ENCODE measurements around the gene SVOPL. TPM values are rescaled to one million over a fixed set of nuclear protein-coding genes. Genes with fewer than 3 reads are reported as not detected.

SVOPL gene
- total RNA-seq (not detected), total RNA-seq (0 to 0.31 (median 0) reads per million in 172 experiments)
- 0.52 TPM for polyA plus RNA-seq (2013, experiment 1 of 2)
- polyA plus RNA-seq (2013, experiment 2 of 2), result 0.14 TPM

DNA sequence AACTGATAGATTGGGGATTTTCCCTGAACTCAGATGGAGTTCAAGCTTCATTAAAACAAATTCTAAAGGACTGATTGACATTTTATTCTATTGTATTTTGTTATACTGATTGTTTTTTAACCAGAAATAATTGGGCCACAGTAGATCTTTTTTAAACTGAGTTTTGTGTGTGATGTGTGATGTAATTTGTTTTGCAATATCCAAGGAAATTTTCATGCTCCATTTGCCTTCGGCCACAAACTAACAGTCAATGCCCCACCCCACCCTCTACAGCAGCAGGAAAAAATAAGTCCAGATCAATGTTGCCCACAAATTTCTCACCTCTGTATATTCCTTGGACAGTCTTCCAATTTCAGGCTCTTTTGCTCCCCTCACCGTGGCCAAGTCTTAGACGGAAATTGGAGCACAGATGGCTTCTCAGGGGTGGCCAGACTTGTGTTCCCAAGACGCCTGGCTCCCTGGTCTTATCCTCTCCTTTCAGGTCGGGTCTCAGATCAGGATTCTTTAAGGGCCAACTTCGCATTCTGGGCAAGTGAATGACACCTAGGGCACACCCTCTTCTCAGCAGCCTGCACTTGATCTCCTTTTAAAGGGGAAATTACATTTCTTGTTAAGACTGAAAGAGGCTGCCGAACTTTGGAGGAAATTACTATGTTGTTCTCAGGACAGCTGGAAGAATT, at the start of gene SVOPL:
SVOPL (minus strand) TSS at position 506 of the 680 bp plus-strand sequence. CDS start 22,317 bp downstream, outside the sequence.
- TF ChIP-seq CTCF (IDR thresholded peaks at IDR 0.05), result no peak

DNA sequence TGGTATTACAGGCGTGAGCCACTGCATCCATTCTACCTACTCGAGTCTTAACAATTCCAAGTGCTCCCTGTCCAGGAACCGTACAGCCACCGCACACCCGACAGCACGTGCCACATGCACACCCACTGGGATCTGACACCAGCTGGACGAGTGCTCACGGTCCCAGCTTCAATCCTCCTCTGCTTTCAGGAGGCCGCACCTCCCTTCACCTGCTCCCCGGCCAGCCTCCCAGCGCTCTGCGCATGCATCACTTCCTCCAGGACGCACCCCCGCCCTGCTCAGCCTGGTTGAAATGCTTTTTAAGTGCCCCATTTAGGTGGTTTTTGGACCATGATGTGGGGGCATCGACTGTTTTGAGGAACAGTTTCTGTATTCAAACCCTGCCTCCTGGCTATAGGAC, 49.3 kb upstream of the SVOPL start:
- Histone ChIP-seq H3K4me3 (ENCODE audit: low read length) (no peak overlapping the region), H3K27me3 (ENCODE audit: control insufficient read depth in 1 of 2, insufficient read depth in 2 of 2, low read length in 2 of 2) (no peaks in the 10 kb centered on the region), H3K27ac (ENCODE audit: low read depth in 1 of 2, low read length in 2 of 2) (no peak overlapping the region), H3K4me1 (ENCODE audit: insufficient read depth, low read length) (peaks cover 43% of the 10 kb centered on the region), H3K36me3 (ENCODE audit: insufficient read depth, low read length) (no peaks in the 10 kb centered on the region), H3K9me3 (ENCODE audit: control insufficient read depth in 1 of 2, insufficient read depth in 1 of 2, low read length in 2 of 2) (peaks cover 0 to 15% of the 10 kb centered on the region in 2 experiments)
- no peaks in the 10 kb centered on the region for H3K36me3 Mint-ChIP-seq (ENCODE audit: low read depth)
- no peak for ATAC-seq (ENCODE audit: poor library complexity)
- peaks cover 67% of the 10 kb centered on the region for H3K4me1 Mint-ChIP-seq (ENCODE audit: low read depth)
- peak overlapping the region; percentile 94 for H3K27ac Mint-ChIP-seq
- intact Hi-C loops (cut with DNase I, micrococcal nuclease), result loop anchor here (5.0 to 10.0 kb wide), 6 partner anchors 33 to 748 kb away; partner anchors contain the start of genes CREB3L2 (in 1 of the 2) and FMC1 (in 1 of the 2)
- no peaks in the 10 kb centered on the region for H3K9me3 Mint-ChIP-seq
- peak in 1 of 14 experiments; percentile 17 for DNase-seq
- H3K27me3 Mint-ChIP-seq, result no peaks in the 10 kb centered on the region
- CTCF ChIA-PET, result interaction anchor here (4.5 kb wide), 1 partner anchor 12 kb away, joined by 29 read pairs; no protein-coding TSS in a partner anchor
- POLR2A ChIA-PET, result no interaction called here
- TF ChIP-seq CTCF (IDR thresholded peaks at IDR 0.05), result no peak
- H3K4me3 Mint-ChIP-seq, result no peak overlapping the region

More for the DNA sequence above, at the start of gene SVOPL:
- H3K27me3 ChIP-seq (ENCODE audit: control insufficient read depth in 1 of 2, insufficient read depth in 2 of 2, low read length in 2 of 2), result peaks cover 0 to 2% of the 10 kb centered on the region in 2 experiments
- DNase-seq (no peak), ATAC-seq (ENCODE audit: poor library complexity) (no peak)
- no peak within 1 kb of the TSS for H3K4me3 ChIP-seq (ENCODE audit: low read length)
- ChIA-PET CTCF (no interaction called here), POLR2A (no interaction called here)
- no peak within 1 kb of the TSS for H3K27ac ChIP-seq (ENCODE audit: low read depth in 1 of 2, low read length in 2 of 2)
- H3K36me3 Mint-ChIP-seq (ENCODE audit: low read depth), result no peaks in the 10 kb centered on the region
- intact Hi-C loops (cut with DNase I, micrococcal nuclease), result no loop called here
- no peaks in the 10 kb centered on the region for H3K27me3 Mint-ChIP-seq
- H3K36me3 ChIP-seq (ENCODE audit: insufficient read depth, low read length), result no peaks in the 10 kb centered on the region
- no peak within 1 kb of the TSS for H3K27ac Mint-ChIP-seq
- H3K4me3 Mint-ChIP-seq, result no peak within 1 kb of the TSS
- no peaks in the 10 kb centered on the region for H3K4me1 ChIP-seq (ENCODE audit: insufficient read depth, low read length)
- no peaks in the 10 kb centered on the region for H3K9me3 ChIP-seq (ENCODE audit: control insufficient read depth in 1 of 2, insufficient read depth in 1 of 2, low read length in 2 of 2)
- H3K4me1 Mint-ChIP-seq (ENCODE audit: low read depth), result no peaks in the 10 kb centered on the region
- no peaks in the 10 kb centered on the region for H3K9me3 Mint-ChIP-seq

DNA sequence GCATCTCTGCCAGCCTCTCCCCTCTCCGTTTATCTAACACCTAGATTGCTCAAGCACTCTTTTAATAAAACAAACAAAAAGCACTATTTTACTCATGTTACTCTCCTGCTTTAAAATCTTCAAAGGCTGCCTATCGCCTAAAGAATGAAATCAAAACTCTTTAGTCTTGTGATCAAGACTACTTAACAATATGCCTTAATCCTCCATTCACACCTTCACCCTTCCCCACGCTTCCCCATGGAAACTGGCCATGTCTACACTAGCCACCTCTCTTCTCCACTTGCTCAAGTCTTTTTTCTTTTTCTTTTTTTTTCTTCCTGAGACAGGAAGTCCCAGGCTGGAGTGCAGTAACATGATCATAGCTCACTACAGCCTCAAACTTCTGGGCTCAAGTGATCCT, 48.8 kb upstream of the SVOPL start:
- Histone ChIP-seq H3K27ac (ENCODE audit: low read depth in 1 of 2, low read length in 2 of 2) (no peak overlapping the region), H3K4me3 (ENCODE audit: low read length) (no peak overlapping the region), H3K36me3 (ENCODE audit: insufficient read depth, low read length) (no peaks in the 10 kb centered on the region), H3K27me3 (ENCODE audit: control insufficient read depth in 1 of 2, insufficient read depth in 2 of 2, low read length in 2 of 2) (no peaks in the 10 kb centered on the region), H3K9me3 (ENCODE audit: control insufficient read depth in 1 of 2, insufficient read depth in 1 of 2, low read length in 2 of 2) (peaks cover 0 to 15% of the 10 kb centered on the region in 2 experiments), H3K4me1 (ENCODE audit: insufficient read depth, low read length) (peaks cover 43% of the 10 kb centered on the region)
- no peak overlapping the region for H3K4me3 Mint-ChIP-seq
- H3K4me1 Mint-ChIP-seq (ENCODE audit: low read depth), result peaks cover 67% of the 10 kb centered on the region
- intact Hi-C loops (cut with DNase I, micrococcal nuclease), result loop anchor here (5.0 to 10.0 kb wide), 6 partner anchors 33 to 748 kb away; partner anchors contain the start of genes CREB3L2 (in 1 of the 2) and FMC1 (in 1 of the 2)
- ChIA-PET CTCF (interaction anchor here (4.5 kb wide), 1 partner anchor 11 kb away, joined by 29 read pairs; no protein-coding TSS in a partner anchor), POLR2A (no interaction called here)
- H3K9me3 Mint-ChIP-seq, result no peaks in the 10 kb centered on the region
- peak overlapping the region; percentile 94 for H3K27ac Mint-ChIP-seq
- TF ChIP-seq CTCF (IDR thresholded peaks at IDR 0.05), result no peak
- no peak for DNase-seq
- ATAC-seq (ENCODE audit: poor library complexity), result no peak
- H3K27me3 Mint-ChIP-seq, result no peaks in the 10 kb centered on the region
- no peaks in the 10 kb centered on the region for H3K36me3 Mint-ChIP-seq (ENCODE audit: low read depth)

Measured in CD4-positive, alpha-beta T cell (primary cell).